Panc1 (cell line): ENCODE measurements around the gene ACKR2. TPM values are rescaled to one million over a fixed set of nuclear protein-coding genes. Genes with fewer than 3 reads are reported as not detected.

ENCODE experiments used
- ATAC-seq: fragments of 200-7000 bp; cut with Tn5 transposase; 2 replicates; pipeline ENCODE4 v1.9.1; 2020; ENCODE audit warnings: mild to moderate bottlenecking, moderate library complexity
- BruUV-seq: library from RNA; stranded (reverse); fragments of 400-500 nt; replicated peaks from 2 replicates; lab custom pipeline; 2021; lab: Mats Ljungman, UMichigan
- CTCF ChIA-PET: fragments of 300-600 bp; sonication (Branson Sonifier 250); formaldehyde crosslinking; loops from one replicate; lab custom pipeline; 2022; ENCODE audit warnings: antibody characterized with exemption; lab: Charles Lee
- POLR2A ChIA-PET: fragments of 300-600 bp; sonication (Branson Sonifier 250); formaldehyde crosslinking; loops from one replicate; lab custom pipeline; 2022; ENCODE audit warnings: antibody characterized with exemption; lab: Charles Lee
- DNase-seq: peaks from one replicate; pipeline ENCODE4 v3.0.0-alpha.2; 2010; ENCODE audit warnings: low read depth, low spot score
- H3K27ac ChIP-seq: 2 replicates; pipeline ENCODE4 v1.5.1; 2011; ENCODE audit warnings: mild to moderate bottlenecking, low read length, inconsistent platforms
- H3K27me3 ChIP-seq: fragments of 200-500 bp; sonication (Bioruptor generic); 2 replicates; pipeline ENCODE4 v1.6.0; 2014; ENCODE audit warnings: low read length, inconsistent platforms; ENCODE audit not compliant: control insufficient read depth, insufficient read depth
- H3K36me3 ChIP-seq: fragments of 200-500 bp; sonication (Bioruptor generic); 2 replicates; pipeline ENCODE4 v1.5.1; 2014; ENCODE audit warnings: inconsistent platforms, mild to moderate bottlenecking, low read length, moderate library complexity; ENCODE audit not compliant: control insufficient read depth, insufficient read depth
- H3K4me1 ChIP-seq: 2 replicates; pipeline ENCODE4 v1.5.1; 2011; ENCODE audit warnings: inconsistent platforms, mild to moderate bottlenecking, low read length, moderate library complexity; ENCODE audit not compliant: control insufficient read depth, insufficient read depth
- H3K4me3 ChIP-seq, 2 experiments: 2 replicates each; pipeline ENCODE4 v1.5.1; 2011 to 2012; ENCODE audit warnings: low read depth in 2 of 2, low read length in 2 of 2, mild to moderate bottlenecking in 2 of 2, inconsistent platforms in 1 of 2, moderate library complexity in 1 of 2
- H3K9me3 ChIP-seq: fragments of 200-500 bp; sonication (Bioruptor generic); 2 replicates; pipeline ENCODE4 v1.5.1; 2014; ENCODE audit warnings: low read depth, mild to moderate bottlenecking, inconsistent platforms, low read length, moderate library complexity; ENCODE audit not compliant: control insufficient read depth, insufficient read depth
- CTCF ChIP-seq: fragments of 450-650 bp; IDR thresholded peaks from 2 replicates; pipeline ENCODE4 v1.5.1; 2017; ENCODE audit warnings: mild to moderate bottlenecking
- POLR2AphosphoS5 ChIP-seq: IDR thresholded peaks from 2 replicates; pipeline ENCODE4 v1.6.1; 2012; ENCODE audit warnings: mild to moderate bottlenecking, low read depth, low read length, moderate library complexity
- SIN3A ChIP-seq: IDR thresholded peaks from 2 replicates; pipeline ENCODE4 v1.6.1; 2012; ENCODE audit warnings: low read depth, mild to moderate bottlenecking, low read length, moderate library complexity, borderline replicate concordance; ENCODE audit not compliant: insufficient read depth
- TCF7L2 ChIP-seq: IDR thresholded peaks from 2 replicates; pipeline ENCODE4 v1.6.1; 2011; ENCODE audit warnings: mild to moderate bottlenecking, low read depth, low read length, inconsistent platforms
- in situ Hi-C: cut with HindIII; loops from 2 replicates; pipeline ENCODE4 v1.10.0; 2016; ENCODE audit warnings: low sequenced_read_pairs, low pct_unique_long_range_greater_than_20kb
- intact Hi-C: fragments of 100-400 bp; cut with micrococcal nuclease; formaldehyde crosslinking; loops from one replicate; pipeline ENCODE4 v1.10.0; 2022; ENCODE audit not compliant: unreplicated experiment
- total RNA-seq: library from RNA; stranded (reverse); gene quantifications from one replicate; pipeline ENCODE4 v1.2.1, GENCODE V29; 2021; ENCODE audit not compliant: unreplicated experiment
- TF ChIP-seq, protein P1 (sequence below), 2 experiments: IDR thresholded peaks; 2 replicates each; pipeline ENCODE4 v1.6.1; 2011 to 2012; ENCODE audit warnings: low read depth in 2 of 2, control low read depth in 1 of 2, low read length in 1 of 2, mild to moderate bottlenecking in 1 of 2, moderate library complexity in 1 of 2; ENCODE audit not compliant: insufficient read depth in 1 of 2

Gene ACKR2
- total RNA-seq, 1 experiment from 2014 or later = not detected

- CTCF ChIA-PET = no interaction called here
- H3K27ac ChIP-seq = no peak overlapping the region
These were observed 57.9 kb downstream of the ACKR2 start for GRCh38 chr3:42867138-42867537.

DNA sequence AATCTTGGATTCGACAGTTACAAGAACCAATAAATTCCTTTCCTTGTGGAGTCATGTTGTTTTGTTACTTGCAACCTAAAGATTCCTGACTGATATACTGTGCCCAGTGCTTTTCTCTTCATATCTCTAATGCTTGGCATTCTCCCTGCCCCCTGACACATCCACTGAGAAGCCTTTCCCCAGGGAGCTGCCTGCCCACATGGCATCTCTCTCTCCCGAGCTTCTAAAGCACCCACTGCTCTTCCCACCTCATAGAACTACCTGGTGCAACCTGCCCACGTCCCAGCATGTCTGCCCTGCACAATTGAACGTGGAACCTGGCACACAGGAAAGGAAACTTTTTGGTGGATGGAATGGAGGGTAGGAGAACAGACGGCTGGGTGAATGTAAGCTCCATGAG, 59.6 kb downstream of the ACKR2 start:
- ChIA-PET POLR2A (no interaction called here), CTCF (no interaction called here)
- Histone ChIP-seq H3K36me3 (no peaks in the 10 kb centered on the region), H3K4me3 (no peak overlapping the region), H3K27me3 (no peaks in the 10 kb centered on the region), H3K27ac (no peak overlapping the region), H3K9me3 (no peaks in the 10 kb centered on the region), H3K4me1 (no peaks in the 10 kb centered on the region)
- no peak for ATAC-seq
- in situ Hi-C loops (no loop called here), intact Hi-C loops (no loop called here)
- no peak for DNase-seq
- TF ChIP-seq CTCF = no peak
- TF ChIP-seq, protein P1, sequence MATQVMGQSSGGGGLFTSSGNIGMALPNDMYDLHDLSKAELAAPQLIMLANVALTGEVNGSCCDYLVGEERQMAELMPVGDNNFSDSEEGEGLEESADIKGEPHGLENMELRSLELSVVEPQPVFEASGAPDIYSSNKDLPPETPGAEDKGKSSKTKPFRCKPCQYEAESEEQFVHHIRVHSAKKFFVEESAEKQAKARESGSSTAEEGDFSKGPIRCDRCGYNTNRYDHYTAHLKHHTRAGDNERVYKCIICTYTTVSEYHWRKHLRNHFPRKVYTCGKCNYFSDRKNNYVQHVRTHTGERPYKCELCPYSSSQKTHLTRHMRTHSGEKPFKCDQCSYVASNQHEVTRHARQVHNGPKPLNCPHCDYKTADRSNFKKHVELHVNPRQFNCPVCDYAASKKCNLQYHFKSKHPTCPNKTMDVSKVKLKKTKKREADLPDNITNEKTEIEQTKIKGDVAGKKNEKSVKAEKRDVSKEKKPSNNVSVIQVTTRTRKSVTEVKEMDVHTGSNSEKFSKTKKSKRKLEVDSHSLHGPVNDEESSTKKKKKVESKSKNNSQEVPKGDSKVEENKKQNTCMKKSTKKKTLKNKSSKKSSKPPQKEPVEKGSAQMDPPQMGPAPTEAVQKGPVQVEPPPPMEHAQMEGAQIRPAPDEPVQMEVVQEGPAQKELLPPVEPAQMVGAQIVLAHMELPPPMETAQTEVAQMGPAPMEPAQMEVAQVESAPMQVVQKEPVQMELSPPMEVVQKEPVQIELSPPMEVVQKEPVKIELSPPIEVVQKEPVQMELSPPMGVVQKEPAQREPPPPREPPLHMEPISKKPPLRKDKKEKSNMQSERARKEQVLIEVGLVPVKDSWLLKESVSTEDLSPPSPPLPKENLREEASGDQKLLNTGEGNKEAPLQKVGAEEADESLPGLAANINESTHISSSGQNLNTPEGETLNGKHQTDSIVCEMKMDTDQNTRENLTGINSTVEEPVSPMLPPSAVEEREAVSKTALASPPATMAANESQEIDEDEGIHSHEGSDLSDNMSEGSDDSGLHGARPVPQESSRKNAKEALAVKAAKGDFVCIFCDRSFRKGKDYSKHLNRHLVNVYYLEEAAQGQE (IDR thresholded peaks at IDR 0.05; ENCODE audit: insufficient read depth in 1 of 2, low read depth in 2 of 2, low read length in 1 of 2) = no peak
- TF ChIP-seq TCF7L2 = no peak
- no peak for TF ChIP-seq SIN3A
- no peak for TF ChIP-seq POLR2AphosphoS5
- BruUV-seq = no TSS peak

More at GRCh38 chr3:42867138-42867537, 57.9 kb downstream of the ACKR2 start:
- no peak for ATAC-seq
- Histone ChIP-seq H3K27me3 (no peaks in the 10 kb centered on the region), H3K4me1 (no peaks in the 10 kb centered on the region), H3K36me3 (no peaks in the 10 kb centered on the region), H3K9me3 (no peaks in the 10 kb centered on the region), H3K4me3 (no peak overlapping the region)
- intact Hi-C loops (no loop called here), in situ Hi-C loops (no loop called here)
- POLR2A ChIA-PET = no interaction called here
- TF ChIP-seq POLR2AphosphoS5 (no peak), SIN3A (no peak), CTCF (no peak), TCF7L2 (no peak)
- BruUV-seq = no TSS peak
- DNase-seq = no peak
